ES-I3 (cell line): Measurements from ENCODE around the gene KIFC1.

ENCODE experiments used
- H3K36me3 ChIP-seq: 2 replicates; pipeline ENCODE4 v1.6.1; 2013; ENCODE audit warnings: mild to moderate bottlenecking, low read length, control low read depth, moderate library complexity; ENCODE audit not compliant: insufficient read depth
- H3K4me1 ChIP-seq: 2 replicates; pipeline ENCODE4 v1.6.1; 2013; ENCODE audit warnings: mild to moderate bottlenecking, control low read depth, low read length; ENCODE audit not compliant: insufficient read depth
- H3K9ac ChIP-seq: 2 replicates; pipeline ENCODE4 v1.6.1; 2013; ENCODE audit warnings: low read depth, mild to moderate bottlenecking, low read length, moderate library complexity
- H3K9me3 ChIP-seq: 2 replicates; pipeline ENCODE4 v1.6.1; 2013; ENCODE audit warnings: mild to moderate bottlenecking, low read length, moderate library complexity; ENCODE audit not compliant: control insufficient read depth, insufficient read depth

The KIFC1 gene

GRCh38 chr6:33420491-33421343 is 29.1 kb downstream of the KIFC1 start:
- Histone ChIP-seq H3K9ac (peak overlapping the region; percentile 37; the same call in 1 of the 2 replicates), H3K36me3 (peaks cover 1% of the 10 kb centered on the region; the same call in 1 of the 2 replicates), H3K9me3 (no peaks in the 10 kb centered on the region), H3K4me1 (peaks cover 21% of the 10 kb centered on the region)

GRCh38 chr6:33421344-33421643 is 29.7 kb downstream of the KIFC1 start:
- no peaks in the 10 kb centered on the region for H3K36me3 ChIP-seq
- H3K4me1 ChIP-seq, result peaks cover 21% of the 10 kb centered on the region
- no peaks in the 10 kb centered on the region for H3K9me3 ChIP-seq
- H3K9ac ChIP-seq, result no peak overlapping the region; the same call in 1 of the 2 replicates

DNA sequence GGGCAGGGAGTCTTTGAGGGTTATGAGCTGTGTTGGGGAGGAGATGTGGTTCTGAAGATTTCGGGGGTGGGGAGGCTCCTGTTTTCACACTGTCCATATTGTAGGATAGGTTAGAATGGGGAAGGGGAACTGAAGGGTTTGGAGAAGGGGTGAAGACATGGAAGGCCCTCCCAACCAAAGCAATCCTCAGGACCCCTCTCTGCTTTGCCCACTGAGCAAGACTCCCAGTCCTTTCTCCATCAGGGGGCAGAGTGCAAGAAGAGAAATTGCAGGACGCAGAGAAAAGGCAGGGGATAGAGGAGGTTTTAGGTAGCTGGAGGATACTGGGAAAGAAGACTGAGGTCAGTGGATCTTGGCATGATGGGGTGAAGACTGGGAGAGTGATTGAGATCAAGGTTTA is 32.2 kb downstream of the KIFC1 start:
- Histone ChIP-seq H3K4me1 (peaks cover 18% of the 10 kb centered on the region), H3K9ac (no peak overlapping the region), H3K36me3 (no peaks in the 10 kb centered on the region), H3K9me3 (no peaks in the 10 kb centered on the region)

- Histone ChIP-seq H3K9me3 (no peaks in the 10 kb centered on the region), H3K9ac (peak overlapping the region; percentile 59), H3K4me1 (peaks cover 24% of the 10 kb centered on the region), H3K36me3 (no peaks in the 10 kb centered on the region)
Observed at GRCh38 chr6:33424855-33425667, 33.4 kb downstream of the KIFC1 start.

- peaks cover 32% of the 10 kb centered on the region for H3K4me1 ChIP-seq
- H3K36me3 ChIP-seq, result no peaks in the 10 kb centered on the region
- H3K9ac ChIP-seq, result peak overlapping the region; percentile 59
- no peaks in the 10 kb centered on the region for H3K9me3 ChIP-seq
Observed at GRCh38 chr6:33425668-33426577, 34.3 kb downstream of the KIFC1 start.

DNA sequence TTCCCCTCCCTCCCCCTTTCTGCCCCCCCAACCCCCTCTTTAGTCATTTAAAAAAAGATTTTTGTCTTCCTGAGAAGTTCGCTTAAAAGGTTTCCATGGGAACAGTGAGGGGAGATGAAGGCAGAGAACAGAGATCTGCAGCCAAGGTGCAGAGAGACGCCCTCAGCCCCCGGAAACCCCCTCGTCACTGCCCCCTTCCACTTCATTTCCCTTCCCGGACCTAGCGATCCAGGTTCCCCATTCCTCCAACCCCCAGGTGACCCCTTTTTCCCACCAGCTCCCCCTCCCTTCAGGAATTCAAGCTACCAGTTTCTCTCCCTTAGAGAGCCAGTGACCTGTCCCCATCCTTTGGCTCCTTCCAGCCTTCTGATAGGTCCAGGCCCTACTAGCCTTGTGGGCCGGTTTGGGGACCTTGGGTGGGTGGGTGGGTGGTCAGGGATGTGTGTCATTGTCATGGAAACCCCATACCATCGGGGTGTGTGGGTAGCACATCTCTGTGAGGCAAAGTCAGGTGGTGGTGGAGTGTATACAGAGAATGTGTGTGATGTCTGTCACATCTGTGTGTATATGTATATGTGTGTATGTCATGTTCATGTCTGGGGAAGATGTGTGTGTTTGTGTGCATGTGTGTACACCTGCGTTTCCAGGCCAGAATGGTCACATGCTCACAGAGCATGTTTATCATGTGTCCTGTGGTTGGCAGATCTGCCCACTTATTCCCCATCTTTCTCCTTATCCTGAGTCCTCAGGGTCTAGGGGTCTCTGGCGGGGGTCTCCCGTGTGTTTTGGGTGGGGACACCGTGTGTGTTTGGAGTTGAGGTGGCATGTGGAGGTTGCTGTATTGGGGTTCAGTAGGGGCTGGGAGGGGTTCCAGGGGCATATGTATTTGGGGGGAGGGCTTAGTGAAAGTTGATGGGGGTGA is 35.2 kb downstream of the KIFC1 start:
- H3K9me3 ChIP-seq, result no peaks in the 10 kb centered on the region
- H3K36me3 ChIP-seq, result no peaks in the 10 kb centered on the region
- H3K9ac ChIP-seq, result peak overlapping the region; percentile 8; the same call in 1 of the 2 replicates
- H3K4me1 ChIP-seq, result peaks cover 32% of the 10 kb centered on the region

DNA sequence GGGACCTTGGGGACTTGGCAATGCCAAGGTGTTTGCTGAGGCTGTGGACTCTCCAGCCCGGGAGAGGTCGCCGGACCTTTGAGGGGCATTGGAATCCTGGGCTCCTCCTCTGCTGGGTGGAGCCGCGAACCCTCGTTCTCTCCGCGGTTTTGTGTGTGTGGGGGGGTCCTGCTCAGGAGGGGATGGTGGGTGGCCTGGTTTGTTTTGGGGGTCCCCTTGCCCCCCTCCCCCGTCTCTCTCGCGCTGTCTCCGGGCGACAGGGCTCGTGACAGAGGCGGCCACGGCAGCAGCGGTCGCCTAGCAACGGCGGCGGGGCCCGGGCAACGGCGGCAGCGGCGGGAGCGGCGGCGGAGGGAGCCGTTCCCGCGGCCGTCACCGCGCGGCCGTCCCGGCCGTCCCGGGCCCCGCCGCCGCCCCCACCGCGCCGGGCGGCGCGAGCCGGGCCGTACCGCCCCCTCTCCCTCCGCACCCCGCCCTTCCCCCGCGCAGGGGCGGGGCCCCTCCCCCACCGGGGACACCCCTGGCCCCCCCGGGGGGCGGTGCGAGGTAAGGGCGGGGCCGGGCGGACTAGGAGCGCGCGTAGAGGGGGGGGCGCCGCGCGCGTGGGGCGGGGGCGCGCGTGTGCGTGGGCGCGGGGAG is 36.1 kb downstream of the KIFC1 start:
- H3K9ac ChIP-seq, result peak overlapping the region; percentile 49; the same call in 1 of the 2 replicates
- H3K4me1 ChIP-seq, result peaks cover 37% of the 10 kb centered on the region
- H3K36me3 ChIP-seq, result no peaks in the 10 kb centered on the region
- no peaks in the 10 kb centered on the region for H3K9me3 ChIP-seq

DNA sequence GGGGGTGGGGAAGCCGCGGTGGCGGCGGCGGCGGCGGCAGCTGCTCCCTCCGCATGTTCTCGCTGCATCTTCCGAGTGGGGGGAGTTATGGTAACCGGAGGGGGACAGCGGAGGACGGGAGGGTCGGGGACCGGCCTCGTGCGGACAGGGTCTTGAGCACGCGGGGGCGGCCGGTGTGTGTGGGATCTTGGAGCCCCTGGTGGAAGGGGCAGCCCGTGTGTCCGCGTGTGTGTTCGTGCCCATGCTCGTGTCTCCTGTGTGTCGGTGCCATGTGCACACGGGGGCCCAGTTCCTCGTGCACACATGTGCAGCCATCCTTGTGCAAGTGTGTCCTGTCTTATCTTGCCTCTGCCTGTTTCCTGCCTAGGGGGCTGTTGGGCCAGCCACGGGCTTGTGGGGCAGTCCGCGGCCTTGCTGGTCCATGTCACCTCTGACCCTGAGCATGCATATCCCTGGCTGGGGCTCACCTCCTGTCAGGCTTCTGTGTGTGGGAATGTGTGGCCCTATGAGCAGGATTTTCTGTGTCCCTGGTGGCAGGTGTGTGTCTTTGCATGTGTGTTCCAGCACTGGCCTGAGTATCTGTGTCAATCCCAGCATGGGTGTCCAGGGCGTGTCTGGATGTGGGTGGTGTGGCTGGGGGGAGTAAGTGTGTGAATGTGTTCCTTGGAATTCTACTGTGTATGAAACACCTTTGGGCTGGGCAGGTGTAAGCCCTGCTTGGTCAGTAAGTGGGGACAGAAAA is 36.8 kb downstream of the KIFC1 start:
- H3K9ac ChIP-seq, result peak overlapping the region; percentile 51; the same call in 1 of the 2 replicates
- no peaks in the 10 kb centered on the region for H3K9me3 ChIP-seq
- H3K36me3 ChIP-seq, result no peaks in the 10 kb centered on the region
- H3K4me1 ChIP-seq, result peaks cover 44% of the 10 kb centered on the region

- Histone ChIP-seq H3K9me3 (no peaks in the 10 kb centered on the region), H3K9ac (no peak overlapping the region), H3K36me3 (no peaks in the 10 kb centered on the region), H3K4me1 (peaks cover 46% of the 10 kb centered on the region)
Observed at GRCh38 chr6:33428966-33429749, 37.5 kb downstream of the KIFC1 start.

DNA sequence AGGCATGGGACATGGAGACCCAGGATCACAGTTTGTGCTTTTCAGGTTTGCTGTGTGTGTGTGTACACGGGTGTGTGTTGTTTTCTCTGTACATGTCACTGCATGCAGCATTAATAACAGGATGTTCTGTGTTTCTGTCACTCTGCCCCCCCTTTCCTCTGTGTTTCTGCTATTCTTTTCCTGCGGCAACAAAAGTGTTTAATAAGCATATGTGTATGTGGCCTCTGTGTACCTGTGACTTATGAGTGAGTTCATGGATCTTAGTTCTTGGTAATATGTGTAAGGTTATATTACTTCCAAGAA is 38.1 kb downstream of the KIFC1 start:
- H3K9ac ChIP-seq, result no peak overlapping the region

GRCh38 chr6:33430334-33430733 is 38.7 kb downstream of the KIFC1 start:
- no peak overlapping the region for H3K9ac ChIP-seq
- no peaks in the 10 kb centered on the region for H3K9me3 ChIP-seq
- peaks cover 2% of the 10 kb centered on the region for H3K36me3 ChIP-seq
- peaks cover 44% of the 10 kb centered on the region for H3K4me1 ChIP-seq

More for the DNA sequence above, 38.1 kb downstream of the KIFC1 start:
- Histone ChIP-seq H3K9me3 (no peaks in the 10 kb centered on the region), H3K36me3 (no peaks in the 10 kb centered on the region), H3K4me1 (peaks cover 45% of the 10 kb centered on the region)
